ENCODE data around the gene RALGAPA2. TPM values are rescaled to one million over a fixed set of nuclear protein-coding genes. Genes with fewer than 3 reads are reported as not detected.

The RALGAPA2 gene
- total RNA-seq, 1 donor from 2014 or later, result 21.0 TPM

- intact Hi-C loops (cut with micrococcal nuclease), result no loop called here
- Histone ChIP-seq H3K27me3 (ENCODE audit: low read depth) (no peaks in the 10 kb centered on the region), H3K27ac (replicated peaks) (no peak overlapping the region), H3K4me1 (no peaks in the 10 kb centered on the region), H3K9me3 (replicated peaks) (peaks cover 19% of the 10 kb centered on the region), H3K4me3 (no peak overlapping the region), H3K36me3 (peaks cover 75% of the 10 kb centered on the region)
- no peak for TF ChIP-seq CTCF (IDR thresholded peaks at IDR 0.05; ENCODE audit: borderline replicate concordance)
- DNase-seq, result no peak
These were observed 194.2 kb downstream of the RALGAPA2 start for GRCh38 chr20:20518263-20518662.

- Histone ChIP-seq H3K36me3 (peaks cover 85% of the 10 kb centered on the region), H3K4me1 (no peaks in the 10 kb centered on the region), H3K4me3 (no peak overlapping the region), H3K9me3 (replicated peaks) (peaks cover 19% of the 10 kb centered on the region), H3K27me3 (ENCODE audit: low read depth) (no peaks in the 10 kb centered on the region), H3K27ac (replicated peaks) (no peak overlapping the region)
- DNase-seq, result no peak
- no peak for TF ChIP-seq CTCF (IDR thresholded peaks at IDR 0.05; ENCODE audit: borderline replicate concordance)
- intact Hi-C loops (cut with micrococcal nuclease), result no loop called here
These were observed 195.1 kb downstream of the RALGAPA2 start for GRCh38 chr20:20517296-20517695.

GRCh38 chr20:20513720-20514119 lies 198.7 kb downstream of the RALGAPA2 start:
- peaks cover 89% of the 10 kb centered on the region for H3K36me3 ChIP-seq
- intact Hi-C loops (cut with micrococcal nuclease), result no loop called here
- no peaks in the 10 kb centered on the region for H3K27me3 ChIP-seq (ENCODE audit: low read depth)
- no peak for DNase-seq
- H3K27ac ChIP-seq (replicated peaks), result no peak overlapping the region
- no peak for TF ChIP-seq CTCF (IDR thresholded peaks at IDR 0.05; ENCODE audit: borderline replicate concordance)
- H3K4me3 ChIP-seq, result no peak overlapping the region
- no peaks in the 10 kb centered on the region for H3K4me1 ChIP-seq
- H3K9me3 ChIP-seq (replicated peaks), result peaks cover 19% of the 10 kb centered on the region

GRCh38 chr20:20505554-20505953 lies 206.9 kb downstream of the RALGAPA2 start:
- H3K36me3 ChIP-seq, result peaks cover 82% of the 10 kb centered on the region
- no peaks in the 10 kb centered on the region for H3K27me3 ChIP-seq (ENCODE audit: low read depth)
- no peak for DNase-seq
- H3K4me3 ChIP-seq, result no peak overlapping the region
- no peak overlapping the region for H3K27ac ChIP-seq (replicated peaks)
- no peaks in the 10 kb centered on the region for H3K4me1 ChIP-seq
- no peak for TF ChIP-seq CTCF (IDR thresholded peaks at IDR 0.05; ENCODE audit: borderline replicate concordance)
- no peaks in the 10 kb centered on the region for H3K9me3 ChIP-seq (replicated peaks)
- intact Hi-C loops (cut with micrococcal nuclease), result no loop called here

- Histone ChIP-seq H3K4me3 (no peak overlapping the region), H3K27ac (replicated peaks) (no peak overlapping the region), H3K27me3 (ENCODE audit: low read depth) (no peaks in the 10 kb centered on the region), H3K36me3 (peaks cover 80% of the 10 kb centered on the region), H3K4me1 (no peaks in the 10 kb centered on the region), H3K9me3 (replicated peaks) (no peaks in the 10 kb centered on the region)
- no peak for TF ChIP-seq CTCF (IDR thresholded peaks at IDR 0.05; ENCODE audit: borderline replicate concordance)
- intact Hi-C loops (cut with micrococcal nuclease), result no loop called here
- DNase-seq, result no peak
These were observed 208.5 kb downstream of the RALGAPA2 start for GRCh38 chr20:20503777-20504530.
